Muscle layer of duodenum (tissue), 2 donors: ENCODE results near the gene PNLIPRP3.

Experiments used
- H3K27ac ChIP-seq: one replicate; pipeline ENCODE4 v1.7.0; 2013; ENCODE audit warnings: mild to moderate bottlenecking, low read length
- H3K27me3 ChIP-seq: one replicate; pipeline ENCODE4 v1.7.0; 2013; ENCODE audit warnings: low read depth, mild to moderate bottlenecking, control low read depth, low read length
- H3K36me3 ChIP-seq, 2 donors: one replicate each; pipeline ENCODE4 v1.7.0; 2013; ENCODE audit warnings: low read length in 2 of 2, control low read depth in 1 of 2, mild to moderate bottlenecking in 1 of 2; ENCODE audit not compliant: insufficient read depth in 2 of 2, control insufficient read depth in 1 of 2
- H3K4me1 ChIP-seq, 2 donors: one replicate each; pipeline ENCODE4 v1.7.0; 2013; ENCODE audit warnings: low read length in 2 of 2, mild to moderate bottlenecking in 2 of 2, control low read depth in 1 of 2, moderate library complexity in 1 of 2; ENCODE audit not compliant: insufficient read depth in 2 of 2, control insufficient read depth in 1 of 2
- H3K4me3 ChIP-seq, 2 donors: one replicate each; pipeline ENCODE4 v1.7.0; 2013; ENCODE audit warnings: low read length in 2 of 2, low read depth in 1 of 2, mild to moderate bottlenecking in 1 of 2
- H3K9me3 ChIP-seq, 2 donors: one replicate each; pipeline ENCODE4 v1.7.0; 2013; ENCODE audit warnings: low read length in 2 of 2, control low read depth in 1 of 2, mild to moderate bottlenecking in 1 of 2; ENCODE audit not compliant: control insufficient read depth in 1 of 2
- donor health status: healthy.

PNLIPRP3 gene

DNA sequence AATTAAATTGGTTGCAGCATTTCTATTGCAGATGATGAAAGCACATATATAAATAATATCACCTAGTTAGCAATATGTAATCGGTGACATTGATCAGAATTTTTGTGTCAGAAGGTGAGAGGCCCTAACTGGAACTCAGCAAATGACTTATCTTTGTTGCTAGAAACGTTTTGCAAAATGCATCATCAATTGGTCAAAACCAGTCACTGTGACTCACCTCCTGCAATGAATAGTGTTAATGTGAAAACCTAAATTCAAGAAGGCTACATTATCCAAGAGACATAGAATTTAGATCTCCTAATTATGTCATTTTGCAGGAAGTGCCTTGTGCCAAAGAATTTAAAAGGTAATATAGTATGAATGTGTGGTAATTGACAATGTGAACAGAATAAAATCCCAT, 9.8 kb upstream of the PNLIPRP3 start:
- H3K9me3 ChIP-seq, result no peaks in the 10 kb centered on the region
- H3K27me3 ChIP-seq, result no peaks in the 10 kb centered on the region
- H3K27ac ChIP-seq, result no peak overlapping the region
- no peaks in the 10 kb centered on the region for H3K4me1 ChIP-seq
- no peak overlapping the region for H3K4me3 ChIP-seq
- H3K36me3 ChIP-seq, result no peaks in the 10 kb centered on the region

DNA sequence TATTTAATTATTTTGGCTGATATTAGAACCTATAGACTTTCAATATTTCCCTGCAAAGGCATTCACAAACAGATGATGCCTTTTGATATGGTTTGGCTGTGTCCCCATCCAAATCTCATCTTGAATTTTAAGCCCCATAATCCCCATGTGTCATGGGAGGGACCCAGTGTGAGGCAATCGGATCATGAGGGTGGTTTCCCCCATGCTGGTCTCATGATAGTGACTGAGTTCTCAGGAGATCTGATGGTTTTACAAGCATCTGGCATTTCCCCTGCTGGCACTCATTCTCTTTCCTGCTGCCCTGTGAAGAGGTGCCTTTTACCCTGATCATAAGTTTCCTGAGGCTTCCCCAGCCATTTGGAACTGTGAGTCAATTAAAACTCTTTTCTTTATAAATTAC, 9.3 kb upstream of the PNLIPRP3 start:
- Histone ChIP-seq H3K4me3 (no peak overlapping the region), H3K27me3 (no peaks in the 10 kb centered on the region), H3K4me1 (no peaks in the 10 kb centered on the region), H3K27ac (no peak overlapping the region), H3K36me3 (no peaks in the 10 kb centered on the region), H3K9me3 (no peaks in the 10 kb centered on the region)

DNA sequence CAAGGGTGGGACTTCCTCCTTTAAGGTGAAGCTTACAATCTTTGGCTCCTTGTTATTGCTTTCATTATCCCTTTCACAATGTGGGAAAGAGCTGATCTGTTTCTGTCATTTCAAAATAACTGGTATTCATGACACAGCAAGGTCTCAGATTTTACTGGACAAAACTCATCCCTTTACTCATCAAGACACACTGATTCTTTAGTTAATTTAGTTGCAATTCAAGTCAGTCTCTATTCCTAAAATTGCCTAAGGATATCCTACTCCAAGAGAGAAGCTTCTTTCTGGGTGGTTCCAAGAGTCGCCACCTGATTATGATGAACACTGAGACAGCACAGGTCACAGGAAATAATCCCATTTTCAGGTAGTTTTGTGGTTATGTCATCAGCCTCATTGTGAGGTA, 5.8 kb upstream of the PNLIPRP3 start:
- Histone ChIP-seq H3K27ac (no peak overlapping the region), H3K9me3 (no peaks in the 10 kb centered on the region), H3K4me3 (no peak overlapping the region)

DNA sequence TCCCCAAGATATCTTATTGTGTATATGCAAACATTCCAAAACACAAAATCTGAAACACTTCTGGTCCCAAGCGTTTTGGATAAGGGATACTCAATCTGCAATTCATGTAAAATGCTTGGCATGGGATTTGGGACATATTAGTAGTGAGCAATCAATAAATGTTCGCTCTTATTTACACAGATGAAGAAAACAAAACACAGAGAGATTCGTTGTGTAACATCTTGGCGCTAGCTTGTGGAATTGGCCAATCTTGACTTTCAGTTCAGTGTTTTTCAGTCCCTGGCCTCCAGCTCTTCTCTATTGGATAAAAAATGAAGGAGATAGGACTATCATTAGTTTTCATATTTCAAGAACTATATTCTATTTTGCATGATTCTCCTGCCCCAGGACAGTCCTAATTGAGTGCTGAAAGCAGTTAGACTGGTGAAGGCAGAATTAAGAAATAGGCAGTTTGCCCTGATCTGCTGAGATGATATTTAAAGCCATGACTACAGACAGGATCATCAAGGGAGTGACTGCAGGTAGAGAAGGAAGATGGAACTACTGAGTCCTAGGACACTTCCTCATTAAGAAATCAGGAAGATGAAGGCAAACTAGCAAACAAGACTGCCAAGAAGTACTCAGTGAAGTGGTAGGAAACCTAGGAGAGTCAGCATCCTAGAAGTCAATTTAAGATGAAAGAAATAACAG, 1.8 kb downstream of the PNLIPRP3 start:
- no peak overlapping the region for H3K4me3 ChIP-seq
- no peak overlapping the region for H3K27ac ChIP-seq

More for the DNA sequence above, 5.8 kb upstream of the PNLIPRP3 start:
- no peaks in the 10 kb centered on the region for H3K4me1 ChIP-seq
- no peaks in the 10 kb centered on the region for H3K36me3 ChIP-seq
- no peaks in the 10 kb centered on the region for H3K27me3 ChIP-seq

DNA sequence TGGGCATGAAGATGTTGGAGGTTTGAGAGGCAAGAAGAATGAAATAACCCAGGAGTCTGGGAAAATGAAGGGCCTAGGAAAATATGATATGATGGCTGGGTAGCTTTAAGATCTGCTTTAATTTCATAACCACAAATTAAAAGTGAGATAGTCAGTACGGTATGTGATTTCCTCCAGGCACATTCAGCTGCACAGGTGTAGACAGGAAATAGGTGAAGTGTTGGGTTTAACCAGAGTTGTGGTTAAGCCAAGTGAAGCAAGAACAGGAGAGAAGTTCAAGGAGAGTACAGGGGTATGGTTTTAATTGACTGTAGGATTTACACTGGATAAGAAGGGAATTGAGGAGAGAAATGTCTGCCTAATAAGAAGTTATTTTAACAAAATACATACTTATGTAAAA, 2.6 kb downstream of the PNLIPRP3 start:
- Histone ChIP-seq H3K27ac (no peak overlapping the region), H3K9me3 (no peaks in the 10 kb centered on the region)

More for the DNA sequence above, 1.8 kb downstream of the PNLIPRP3 start:
- no peaks in the 10 kb centered on the region for H3K36me3 ChIP-seq
- H3K27me3 ChIP-seq, result no peaks in the 10 kb centered on the region
- no peaks in the 10 kb centered on the region for H3K9me3 ChIP-seq
- H3K4me1 ChIP-seq, result no peaks in the 10 kb centered on the region

DNA sequence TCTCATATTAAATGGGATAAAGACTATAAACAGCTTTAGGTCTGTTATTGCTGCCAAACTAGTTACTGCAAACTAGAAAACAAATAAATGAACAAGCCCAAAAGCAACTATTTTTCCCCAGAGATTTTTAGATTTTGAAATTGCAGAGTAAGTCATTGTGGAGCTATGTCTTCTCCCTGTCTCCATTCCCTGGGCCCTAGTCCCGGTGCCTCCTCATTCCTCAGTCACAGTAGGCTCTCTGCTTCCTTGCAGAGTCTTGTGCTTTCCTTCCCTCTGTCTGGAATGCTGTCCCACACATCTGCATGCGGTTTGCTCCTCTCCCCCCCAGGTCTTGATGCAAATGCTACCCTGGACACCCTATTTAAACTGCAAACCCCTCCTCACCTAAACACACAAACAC, 4.0 kb downstream of the PNLIPRP3 start:
- Histone ChIP-seq H3K36me3 (no peaks in the 10 kb centered on the region), H3K27me3 (no peaks in the 10 kb centered on the region), H3K4me1 (no peaks in the 10 kb centered on the region), H3K9me3 (no peaks in the 10 kb centered on the region), H3K4me3 (no peak overlapping the region), H3K27ac (no peak overlapping the region)

More for the DNA sequence above, 2.6 kb downstream of the PNLIPRP3 start:
- H3K27me3 ChIP-seq, result no peaks in the 10 kb centered on the region
- no peaks in the 10 kb centered on the region for H3K4me1 ChIP-seq
- H3K4me3 ChIP-seq, result no peak overlapping the region
- H3K36me3 ChIP-seq, result no peaks in the 10 kb centered on the region

DNA sequence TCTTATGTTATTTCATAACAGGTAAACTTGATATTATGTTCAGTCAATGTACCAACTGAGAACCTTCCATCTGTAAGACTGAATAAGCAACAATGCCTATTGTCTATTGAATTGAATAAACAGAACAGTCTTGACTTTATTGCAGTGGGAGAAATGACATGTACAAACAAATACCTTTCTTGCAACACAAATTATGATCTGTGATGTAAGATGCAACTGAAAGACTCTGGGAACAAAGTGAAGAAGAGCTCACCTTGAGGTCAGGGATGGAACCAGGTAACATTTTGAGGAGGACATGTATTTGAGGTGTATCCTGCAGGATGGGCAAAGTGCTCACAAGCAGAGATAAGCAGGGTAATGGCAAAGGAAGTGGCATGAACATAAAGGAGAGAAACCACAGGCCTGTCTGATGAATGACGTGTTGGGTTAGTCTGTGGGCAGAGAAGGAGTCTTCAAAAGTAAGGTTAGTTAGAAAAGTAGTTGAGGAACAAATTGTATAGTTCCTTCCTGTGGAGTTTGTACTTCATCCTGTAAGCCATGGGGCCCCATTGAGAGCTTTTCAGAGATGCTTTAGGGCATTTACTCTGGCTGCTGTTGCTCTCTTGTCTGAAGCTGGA, 9.5 kb downstream of the PNLIPRP3 start:
- no peak overlapping the region for H3K27ac ChIP-seq
- no peaks in the 10 kb centered on the region for H3K4me1 ChIP-seq
- H3K27me3 ChIP-seq, result no peaks in the 10 kb centered on the region
- H3K4me3 ChIP-seq, result no peak overlapping the region
- no peaks in the 10 kb centered on the region for H3K36me3 ChIP-seq
- no peaks in the 10 kb centered on the region for H3K9me3 ChIP-seq

DNA sequence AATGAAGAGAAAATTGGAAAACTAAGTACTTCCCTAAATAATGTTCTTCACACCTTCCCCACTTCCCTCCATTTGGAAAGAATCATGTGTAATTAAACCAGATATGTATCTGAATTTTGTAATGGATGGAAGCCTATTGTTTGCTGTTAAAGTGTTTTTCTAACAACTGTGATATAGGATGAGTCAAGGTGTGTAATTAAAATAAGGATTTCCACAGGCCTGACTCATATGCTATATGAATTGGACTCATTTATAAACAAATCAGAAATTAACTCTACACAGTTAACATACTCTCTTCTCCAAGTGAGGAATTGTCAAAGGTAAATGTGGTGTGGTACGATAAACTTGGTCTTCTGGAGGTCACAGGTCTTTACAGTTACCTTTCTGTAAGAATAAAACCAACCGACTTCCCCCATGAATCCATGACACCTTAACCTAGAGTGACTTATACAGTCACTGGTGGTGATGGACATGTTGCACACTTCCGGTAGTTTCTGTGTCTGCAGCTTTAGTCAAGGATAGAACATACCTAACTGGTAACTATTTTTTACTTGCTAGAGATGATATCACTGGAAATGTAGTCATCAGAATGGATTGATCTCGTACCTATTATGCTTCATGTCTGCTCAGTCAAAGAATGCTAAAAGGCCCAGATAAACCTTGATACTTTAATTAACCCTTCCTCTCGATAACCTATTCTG, 12.8 kb downstream of the PNLIPRP3 start:
- Histone ChIP-seq H3K27ac (no peak overlapping the region), H3K4me1 (no peaks in the 10 kb centered on the region), H3K36me3 (no peaks in the 10 kb centered on the region), H3K4me3 (no peak overlapping the region), H3K9me3 (no peaks in the 10 kb centered on the region), H3K27me3 (no peaks in the 10 kb centered on the region)

DNA sequence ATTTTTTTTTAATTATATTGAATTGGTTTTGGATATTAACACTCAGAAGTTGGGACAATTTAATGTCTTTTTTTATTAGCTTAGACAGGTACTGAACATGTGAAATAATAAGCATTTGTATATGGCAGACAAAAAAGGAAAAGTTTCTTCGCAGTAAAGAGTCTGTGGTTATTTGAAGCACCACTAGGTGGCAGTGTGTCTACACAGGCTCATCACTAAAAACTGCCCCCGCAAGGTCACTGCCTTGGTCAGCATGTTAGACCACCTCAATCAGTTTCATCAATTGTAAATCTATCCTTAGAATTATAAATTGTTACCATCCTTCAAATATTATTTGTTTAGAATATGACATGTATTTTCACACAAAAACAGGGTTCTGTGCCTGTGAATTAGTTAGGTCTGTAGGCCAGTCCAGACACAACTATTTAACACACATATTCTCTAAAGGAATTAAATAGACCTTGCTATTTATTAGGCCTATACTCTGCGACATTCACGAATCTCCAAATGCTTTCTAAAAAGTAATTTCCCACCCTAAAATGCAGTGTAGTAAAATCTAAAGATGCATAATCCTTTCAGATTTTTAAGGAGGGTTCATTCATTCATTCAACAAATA, 17.0 kb downstream of the PNLIPRP3 start:
- Histone ChIP-seq H3K27me3 (no peaks in the 10 kb centered on the region), H3K9me3 (no peaks in the 10 kb centered on the region), H3K27ac (no peak overlapping the region), H3K36me3 (no peaks in the 10 kb centered on the region), H3K4me1 (no peaks in the 10 kb centered on the region), H3K4me3 (no peak overlapping the region)

GRCh38 chr10:116450861-116451260, 23.2 kb downstream of the PNLIPRP3 start:
- Histone ChIP-seq H3K27me3 (no peaks in the 10 kb centered on the region), H3K36me3 (no peaks in the 10 kb centered on the region), H3K27ac (no peak overlapping the region), H3K4me1 (no peaks in the 10 kb centered on the region), H3K4me3 (no peak overlapping the region), H3K9me3 (peaks cover 0 to 9% of the 10 kb centered on the region in 2 donors)

GRCh38 chr10:116451711-116452337, 24.2 kb downstream of the PNLIPRP3 start:
- H3K9me3 ChIP-seq, result peaks cover 0 to 9% of the 10 kb centered on the region in 2 donors
- no peaks in the 10 kb centered on the region for H3K27me3 ChIP-seq
- H3K27ac ChIP-seq, result no peak overlapping the region
- H3K36me3 ChIP-seq, result no peaks in the 10 kb centered on the region
- H3K4me1 ChIP-seq, result no peaks in the 10 kb centered on the region
- H3K4me3 ChIP-seq, result no peak overlapping the region
